GM12878 (cell line): Measurements from ENCODE around the gene TRIP6. TPM values are rescaled to one million over a fixed set of nuclear protein-coding genes. Genes with fewer than 3 reads are reported as not detected.

Source experiments
- ATAC-seq: fragments of 200-7000 bp; cut with Tn5 transposase; 3 replicates; pipeline ENCODE4 v1.9.1; 2020; ENCODE audit warnings: mild to moderate bottlenecking, moderate library complexity
- BruUV-seq: library from RNA; stranded (reverse); fragments of 400-500 nt; replicated peaks from 2 replicates; lab custom pipeline; 2021; lab: Mats Ljungman, UMichigan
- CTCF ChIA-PET: fragments of 300-600 bp; sonication (Branson Sonifier 250); formaldehyde crosslinking; extraction: SDS; loops from one replicate; lab custom pipeline; 2021; ENCODE audit warnings: inconsistent platforms; lab: Yijun Ruan, JAX
- POLR2A ChIA-PET: fragments of 350-600 bp; formaldehyde crosslinking; extraction: SDS; loops from one replicate; lab custom pipeline; 2021; ENCODE audit warnings: inconsistent platforms; lab: Charles Lee
- RAD21 ChIA-PET: fragments of 300-600 bp; sonication (Branson Sonifier 250); formaldehyde crosslinking; loops from one replicate; lab custom pipeline; 2023; ENCODE audit warnings: antibody characterized with exemption; ENCODE audit not compliant: unreplicated experiment; lab: Charles Lee
- SMC1A ChIA-PET: fragments of 300-600 bp; sonication (Branson Sonifier 250); formaldehyde crosslinking; loops from one replicate; lab custom pipeline; 2023; ENCODE audit not compliant: unreplicated experiment, uncharacterized antibody; lab: Charles Lee
- DNase-seq: peaks from one replicate; pipeline ENCODE4 v3.0.0-alpha.2; 2011; ENCODE audit warnings: low read depth, low spot score
- FAIRE-seq: peaks from 3 replicates; lab custom pipeline; 2011; peaks lifted over from hg19 to GRCh38; lab: Jason Lieb, UNC
- H2AFZ ChIP-seq: 2 replicates; pipeline ENCODE4 v1.6.0; 2011; ENCODE audit warnings: low read depth, low read length, control low read depth; ENCODE audit not compliant: control insufficient read depth
- H3K27ac ChIP-seq: 2 replicates; pipeline ENCODE4 v1.5.1; 2011; ENCODE audit warnings: control low read depth; ENCODE audit not compliant: control insufficient read depth, insufficient read depth
- H3K27me3 ChIP-seq, 2 experiments: replicated peaks in 1 of 2; 2 replicates each; pipeline versions ENCODE4 v1.6.0 to v1.6.1; 2011; ENCODE audit warnings: low read length in 1 of 2; ENCODE audit not compliant: control insufficient read depth in 2 of 2, insufficient read depth in 2 of 2
- H3K36me3 ChIP-seq, 2 experiments: 2 replicates each; pipeline ENCODE4 v1.5.1; 2011; ENCODE audit warnings: low read length in 1 of 2; ENCODE audit not compliant: control insufficient read depth in 2 of 2, insufficient read depth in 2 of 2
- H3K4me1 ChIP-seq: 2 replicates; pipeline ENCODE4 v1.6.1; 2011; ENCODE audit warnings: mild to moderate bottlenecking, low read length, moderate library complexity, mixed read lengths; ENCODE audit not compliant: control insufficient read depth, insufficient read depth
- H3K4me2 ChIP-seq: 2 replicates; pipeline ENCODE4 v1.6.0; 2011; ENCODE audit warnings: control low read depth; ENCODE audit not compliant: control insufficient read depth, insufficient read depth
- H3K4me3 ChIP-seq: fragments of 200-600 bp; sonication (generic); 2 replicates; pipeline ENCODE4 v1.5.1; 2016
- H3K79me2 ChIP-seq: 2 replicates; pipeline ENCODE4 v1.6.0; 2011; ENCODE audit warnings: low read length; ENCODE audit not compliant: control insufficient read depth, insufficient read depth
- H3K9ac ChIP-seq: 2 replicates; pipeline ENCODE4 v1.8.0; 2011; ENCODE audit warnings: low read length, control low read depth, mixed read lengths; ENCODE audit not compliant: control insufficient read depth, insufficient read depth
- H3K9me3 ChIP-seq: replicated peaks from 3 replicates; pipeline ENCODE4 v1.5.1; 2011; ENCODE audit warnings: mild to moderate bottlenecking, low read length; ENCODE audit not compliant: control insufficient read depth, insufficient read depth
- H4K20me1 ChIP-seq: 2 replicates; pipeline ENCODE4 v1.6.0; 2011; ENCODE audit not compliant: control insufficient read depth, insufficient read depth
- BCL11A ChIP-seq: IDR thresholded peaks from 2 replicates; pipeline ENCODE4 v1.6.1; 2011; ENCODE audit warnings: low read depth, low read length
- BRCA1 ChIP-seq: IDR thresholded peaks from 2 replicates; pipeline ENCODE4 v1.6.1; 2011; ENCODE audit warnings: low read depth, low read length, improper control_type of control experiment
- CBFB ChIP-seq: IDR thresholded peaks from 2 replicates; pipeline ENCODE4 v1.6.1; 2016; ENCODE audit warnings: antibody characterized with exemption, low read depth
- CREM ChIP-seq: IDR thresholded peaks from 2 replicates; pipeline ENCODE4 v1.6.1; 2014; ENCODE audit warnings: antibody characterized with exemption, low read depth
- EGR1 ChIP-seq, 2 experiments: IDR thresholded peaks; 1 replicate in 1 of 2; 2 replicates in 1 of 2; pipeline ENCODE4 v1.6.1; 2011 to 2012; ENCODE audit warnings: low read depth in 2 of 2, low read length in 2 of 2, borderline replicate concordance in 1 of 2, mild to moderate bottlenecking in 1 of 2, moderate library complexity in 1 of 2
- MYB ChIP-seq: fragments of 150-350 bp; IDR thresholded peaks from 2 replicates; pipeline ENCODE4 v1.6.1; 2014; ENCODE audit warnings: mild to moderate bottlenecking, low read depth, low read length, borderline replicate concordance
- SP1 ChIP-seq: IDR thresholded peaks from one replicate; pipeline ENCODE4 v1.6.1; 2011; ENCODE audit warnings: low read depth, low read length
- WRNIP1 ChIP-seq: IDR thresholded peaks from 2 replicates; pipeline ENCODE4 v1.6.1; 2011; ENCODE audit warnings: low read depth, low read length, improper control_type of control experiment, borderline replicate concordance
- ZNF207 ChIP-seq: fragments of 450-650 bp; IDR thresholded peaks from 2 replicates; pipeline ENCODE4 v1.6.1; 2014; ENCODE audit warnings: antibody characterized with exemption, mild to moderate bottlenecking, borderline replicate concordance
- ZZZ3 ChIP-seq: IDR thresholded peaks from 2 replicates; pipeline ENCODE4 v1.6.1; 2011; ENCODE audit warnings: low read depth; ENCODE audit not compliant: control insufficient read depth, insufficient read length
- WGBS: methylation state at CpG from one replicate; pipeline ENCODE4 v1.1.6; 2016; ENCODE audit warnings: low lambda C conversion rate; ENCODE audit not compliant: insufficient replicate concordance, insufficient coverage; ENCODE audit errors: missing lambda C conversion rate; 5-methylcytosine and 5-hydroxymethylcytosine counted together
- in situ Hi-C: fragments of 300-500 bp; cut with MboI; formaldehyde crosslinking; loops from 9 replicates; pipeline ENCODE4 v1.14.3; 2018; ENCODE audit warnings: mixed read lengths
- intact Hi-C: fragments of 100-400 bp; cut with micrococcal nuclease; formaldehyde crosslinking; loops from one replicate; pipeline ENCODE4 v1.14.2; 2022; ENCODE audit not compliant: unreplicated experiment
- polyA plus RNA-seq, 11 experiments: library from polyadenylated mRNA; depleted of rRNA in 4 of 11; unstranded in 6 of 11; stranded (reverse) in 5 of 11; fragments of >200 nt; fragmentation: Nextera tagmentation in 4 of 11; fragmentation: Illumina TruSeq in 1 of 11; extraction: Ambion mirVana in 4 of 11; extraction: Trizol in 1 of 11; gene quantifications; 1 replicate in 1 of 11; 2 replicates in 10 of 11; pipeline versions ENCODE4 v1.2.1 to v1.2.3, GENCODE V29; 2011 to 2016; ENCODE audit warnings: inconsistent platforms in 2 of 11, missing spikeins in 2 of 11, low read depth in 1 of 11
- total RNA-seq, 4 experiments: library from RNA; depleted of rRNA in 3 of 4; stranded (reverse); fragments of >200 nt in 3 of 4; fragmentation: Illumina TruSeq in 1 of 4; extraction: Trizol in 1 of 4; gene quantifications; 2 replicates each; pipeline versions ENCODE4 v1.2.1 to v1.2.3, GENCODE V29; 2013 to 2021
- TF ChIP-seq, protein P1 (sequence below): IDR thresholded peaks from 2 replicates; pipeline ENCODE4 v1.6.1; 2011; ENCODE audit warnings: low read depth, low read length, improper control_type of control experiment, borderline replicate concordance
- TF ChIP-seq, protein P2 (sequence below): fragments of 450-650 bp; IDR thresholded peaks from 2 replicates; pipeline ENCODE4 v1.6.1; 2017; ENCODE audit warnings: borderline replicate concordance
- TF ChIP-seq, protein P3 (sequence below): IDR thresholded peaks from 2 replicates; pipeline ENCODE4 v1.6.1; 2012; ENCODE audit warnings: low read length, inconsistent platforms

TRIP6 gene
- total and polyA plus RNA-seq, 10 of the 15 experiments (the other 5 are each of a cell fraction or from before 2014, with no cell fraction given), result 2.5 to 47.4 (median 25.5) TPM

DNA sequence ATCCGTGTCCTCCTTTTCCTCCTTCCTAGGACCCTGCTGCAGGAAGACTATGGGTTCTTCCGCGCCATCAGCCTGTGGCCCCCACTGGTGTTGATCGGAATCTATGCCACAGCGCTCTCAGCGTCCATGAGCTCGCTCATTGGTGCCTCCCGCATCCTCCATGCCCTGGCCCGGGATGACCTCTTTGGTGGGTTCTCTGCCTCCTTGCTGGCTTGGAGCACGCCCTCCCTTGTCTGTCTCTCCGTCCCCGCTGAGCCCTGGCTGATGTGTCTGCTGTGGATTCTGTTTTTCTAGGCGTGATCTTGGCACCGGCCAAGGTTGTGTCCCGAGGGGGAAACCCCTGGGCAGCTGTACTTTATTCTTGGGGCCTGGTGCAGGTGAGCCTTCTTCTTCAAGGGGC, 7.3 kb upstream of the TRIP6 start (continued):
- no peak for TF ChIP-seq CBFB
- TF ChIP-seq, protein P1, sequence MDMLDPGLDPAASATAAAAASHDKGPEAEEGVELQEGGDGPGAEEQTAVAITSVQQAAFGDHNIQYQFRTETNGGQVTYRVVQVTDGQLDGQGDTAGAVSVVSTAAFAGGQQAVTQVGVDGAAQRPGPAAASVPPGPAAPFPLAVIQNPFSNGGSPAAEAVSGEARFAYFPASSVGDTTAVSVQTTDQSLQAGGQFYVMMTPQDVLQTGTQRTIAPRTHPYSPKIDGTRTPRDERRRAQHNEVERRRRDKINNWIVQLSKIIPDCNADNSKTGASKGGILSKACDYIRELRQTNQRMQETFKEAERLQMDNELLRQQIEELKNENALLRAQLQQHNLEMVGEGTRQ, result no peak
- TF ChIP-seq WRNIP1, result no peak
- TF ChIP-seq BCL11A, result no peak
- no peak for TF ChIP-seq SP1

DNA sequence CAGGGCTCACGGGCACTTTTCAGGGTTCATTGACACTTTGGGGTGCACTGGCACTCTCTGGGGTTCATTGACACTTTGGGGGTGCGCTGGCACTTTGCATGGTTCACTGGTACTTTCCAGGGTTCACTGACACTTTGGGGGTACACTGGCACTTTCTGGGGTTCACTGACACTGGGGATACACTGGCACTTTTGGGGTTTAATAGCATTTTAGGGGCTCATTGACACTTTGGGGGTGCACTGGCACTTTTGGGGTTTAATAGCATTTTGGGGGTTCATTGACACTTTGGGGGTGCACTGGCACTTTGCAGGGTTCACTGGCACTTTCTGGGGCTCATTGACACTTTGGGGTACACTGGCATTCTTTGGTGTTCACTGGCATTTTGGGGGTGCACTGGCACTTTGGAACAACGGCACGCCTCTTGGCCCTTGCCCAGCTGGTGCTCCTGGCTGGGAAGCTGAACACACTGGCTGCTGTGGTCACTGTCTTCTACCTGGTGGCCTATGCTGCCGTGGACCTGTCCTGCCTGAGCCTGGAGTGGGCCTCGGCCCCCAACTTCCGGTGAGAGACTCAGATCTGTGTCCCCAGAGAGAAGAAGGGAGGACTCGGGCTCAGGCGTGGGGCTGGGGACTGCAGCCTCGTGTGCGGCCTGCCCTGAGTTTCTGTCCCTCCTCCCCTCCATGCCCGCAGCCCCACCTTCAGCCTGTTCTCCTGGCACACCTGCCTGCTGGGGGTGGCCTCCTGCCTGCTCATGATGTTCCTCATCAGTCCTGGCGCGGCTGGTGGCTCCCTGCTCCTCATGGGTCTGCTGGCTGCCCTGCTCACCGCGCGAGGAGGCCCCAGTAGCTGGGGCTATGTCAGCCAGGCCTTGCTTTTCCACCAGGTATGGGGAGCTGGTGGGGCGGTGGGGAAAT, 6.2 kb upstream of the TRIP6 start:
- no peaks in the 10 kb centered on the region for H3K79me2 ChIP-seq
- no peak overlapping the region for H2AFZ ChIP-seq
- H3K9me3 ChIP-seq, result no peaks in the 10 kb centered on the region
- H3K4me2 ChIP-seq, result no peak overlapping the region
- no peak overlapping the region for H3K9ac ChIP-seq
- H3K4me3 ChIP-seq, result no peak overlapping the region
- ChIA-PET CTCF (interaction anchor here (0.7 kb wide), 1 partner anchor 9 kb away, joined by 4 read pairs; the partner anchor contains the start of gene SLC12A9), RAD21 (interaction anchor here (0.9 kb wide), 1 partner anchor 9 kb away, joined by 3 read pairs; the partner anchor contains the start of gene SLC12A9), SMC1A (no interaction called here), POLR2A (interaction anchor here (0.6 kb wide), 1 partner anchor 316 kb away, joined by 3 read pairs; no protein-coding TSS in a partner anchor)
- TF ChIP-seq, protein P2, sequence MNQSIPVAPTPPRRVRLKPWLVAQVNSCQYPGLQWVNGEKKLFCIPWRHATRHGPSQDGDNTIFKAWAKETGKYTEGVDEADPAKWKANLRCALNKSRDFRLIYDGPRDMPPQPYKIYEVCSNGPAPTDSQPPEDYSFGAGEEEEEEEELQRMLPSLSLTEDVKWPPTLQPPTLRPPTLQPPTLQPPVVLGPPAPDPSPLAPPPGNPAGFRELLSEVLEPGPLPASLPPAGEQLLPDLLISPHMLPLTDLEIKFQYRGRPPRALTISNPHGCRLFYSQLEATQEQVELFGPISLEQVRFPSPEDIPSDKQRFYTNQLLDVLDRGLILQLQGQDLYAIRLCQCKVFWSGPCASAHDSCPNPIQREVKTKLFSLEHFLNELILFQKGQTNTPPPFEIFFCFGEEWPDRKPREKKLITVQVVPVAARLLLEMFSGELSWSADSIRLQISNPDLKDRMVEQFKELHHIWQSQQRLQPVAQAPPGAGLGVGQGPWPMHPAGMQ, result no peak
- TF ChIP-seq MYB, result no peak
- TF ChIP-seq, protein P3, sequence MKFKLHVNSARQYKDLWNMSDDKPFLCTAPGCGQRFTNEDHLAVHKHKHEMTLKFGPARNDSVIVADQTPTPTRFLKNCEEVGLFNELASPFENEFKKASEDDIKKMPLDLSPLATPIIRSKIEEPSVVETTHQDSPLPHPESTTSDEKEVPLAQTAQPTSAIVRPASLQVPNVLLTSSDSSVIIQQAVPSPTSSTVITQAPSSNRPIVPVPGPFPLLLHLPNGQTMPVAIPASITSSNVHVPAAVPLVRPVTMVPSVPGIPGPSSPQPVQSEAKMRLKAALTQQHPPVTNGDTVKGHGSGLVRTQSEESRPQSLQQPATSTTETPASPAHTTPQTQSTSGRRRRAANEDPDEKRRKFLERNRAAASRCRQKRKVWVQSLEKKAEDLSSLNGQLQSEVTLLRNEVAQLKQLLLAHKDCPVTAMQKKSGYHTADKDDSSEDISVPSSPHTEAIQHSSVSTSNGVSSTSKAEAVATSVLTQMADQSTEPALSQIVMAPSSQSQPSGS, result no peak
- TF ChIP-seq CREM, result no peak
- TF ChIP-seq BRCA1, result no peak
- TF ChIP-seq ZNF207, result no peak
- no peak for TF ChIP-seq EGR1 (IDR thresholded peaks at IDR 0.05; ENCODE audit: borderline replicate concordance in 1 of 2, low read depth in 2 of 2, low read length in 2 of 2)
- TF ChIP-seq ZZZ3, result no peak
- H3K27ac ChIP-seq, result no peak overlapping the region
- H3K27me3 ChIP-seq, result no peaks in the 10 kb centered on the region
- in situ Hi-C loops (no loop called here), intact Hi-C loops (no loop called here)
- ATAC-seq (no peak), DNase-seq (no peak), FAIRE-seq (no peak)
- H4K20me1 ChIP-seq, result no peaks in the 10 kb centered on the region
- no peaks in the 10 kb centered on the region for H3K4me1 ChIP-seq
- BruUV-seq, result no TSS peak
- H3K36me3 ChIP-seq, result peaks cover 4 to 8% of the 10 kb centered on the region in 2 experiments; a peak in 3 of 4 replicates
- 93% methylated on average over 18 of the region's 18 CpGs for WGBS
